ENCODE results near the gene ARIH2. TPM values are rescaled to one million over a fixed set of nuclear protein-coding genes. Genes with fewer than 3 reads are reported as not detected.

The ARIH2 gene
- total and polyA plus RNA-seq, 9 of the 15 experiments (the other 6 are each of a cell fraction or from before 2014, with no cell fraction given), result 27.0 to 120 (median 108) TPM

- TF ChIP-seq PHF8 (IDR thresholded peaks at IDR 0.05; ENCODE audit: borderline replicate concordance, low read length) (peak; percentile 97), ZNF3 (CRISPR knock-in tag; IDR thresholded peaks at IDR 0.05) (no peak), ADNP (tag; IDR thresholded peaks at IDR 0.05) (no peak), DLX4 (CRISPR knock-in tag; IDR thresholded peaks at IDR 0.05) (no peak), ID3 (CRISPR knock-in tag; IDR thresholded peaks at IDR 0.05) (no peak), ID3 (tag; IDR thresholded peaks at IDR 0.05) (peak; percentile 62), NR1H2 (CRISPR knock-in tag; IDR thresholded peaks at IDR 0.05) (0 out of 2 replicates have a peak, but pooled peaks have one; percentile 70), ZBTB17 (CRISPR knock-in tag; IDR thresholded peaks at IDR 0.05) (peak; percentile 67; the same call in 1 of the 2 replicates), ZNF24 (IDR thresholded peaks at IDR 0.05) (no peak), CHD2 (IDR thresholded peaks at IDR 0.05; ENCODE audit: low read depth, low read length) (0 out of 2 replicates have a peak, but pooled peaks have one; percentile 24), EGR1 (conservative IDR thresholded peaks at IDR 0.05) (peak; percentile 94), ZBTB34 (CRISPR knock-in tag; IDR thresholded peaks at IDR 0.05) (no peak), GATA2 (CRISPR knock-in tag; IDR thresholded peaks at IDR 0.05) (no peak), GMEB1 (CRISPR knock-in tag; IDR thresholded peaks at IDR 0.05) (peak; percentile 98), RBM25 (IDR thresholded peaks at IDR 0.05; ENCODE audit: low read depth, low read length, severe bottlenecking) (no peak), CEBPG (CRISPR knock-in tag; IDR thresholded peaks at IDR 0.05) (peak; percentile 90), CEBPG (tag; conservative IDR thresholded peaks at IDR 0.05 in 1 of 2, IDR thresholded peaks at IDR 0.05 in 1 of 2) (peak; percentile 63 to 84), HNRNPUL1 (IDR thresholded peaks at IDR 0.05; ENCODE audit: low read length) (no peak), ZC3H8 (IDR thresholded peaks at IDR 0.05) (no peak), ASH1L (IDR thresholded peaks at IDR 0.05; ENCODE audit: borderline replicate concordance, low read depth, partially characterized antibody) (no peak), MTA2 (IDR thresholded peaks at IDR 0.05; ENCODE audit: low read depth) (no peak)
Measured at GRCh38 chr3:49028673-49029562, 110.3 kb downstream of the ARIH2 start, which contains the start of gene IMPDH2 (continued).
